Activated T-cell treated with anti-CD3 and anti-CD28 coated beads, Interleukin-2, amount 50 U/mL, for 72 hours (primary cell): ENCODE results near the gene TMEM187. TPM values are rescaled to one million over a fixed set of nuclear protein-coding genes. Genes with fewer than 3 reads are reported as not detected.
"Not testable (repeated sequence)": the region's sequence is repeated elsewhere in the genome, so short reads cannot be mapped to it uniquely, and the experiment has no call there.

Source experiments
- ATAC-seq, 2 donors: fragments of 150-1000 bp; cut with Tn5 transposase; replicated peaks in 1 of 2; 2 replicates each; pipeline ENCODE4 v1.10.0; 2021; ENCODE audit warnings: moderate library complexity in 2 of 2, mild to moderate bottlenecking in 1 of 2
- DNase-seq, 2 donors: peaks; one replicate each; pipeline ENCODE4 v3.0.0; 2021 to 2022; ENCODE audit warnings: mixed read lengths in 1 of 2
- H3K27ac Mint-ChIP-seq: one replicate; pipeline ENCODE4 v1.8.0; 2022; ENCODE audit warnings: mild to moderate bottlenecking, moderate library complexity, mixed read lengths
- H3K27me3 Mint-ChIP-seq: one replicate; pipeline ENCODE4 v1.8.0; 2022; ENCODE audit warnings: low read depth, mixed read lengths
- H3K36me3 Mint-ChIP-seq, 2 donors: one replicate each; pipeline ENCODE4 v1.8.0; 2022; ENCODE audit warnings: mixed read lengths in 2 of 2, mild to moderate bottlenecking in 1 of 2; ENCODE audit not compliant: insufficient read depth in 2 of 2
- H3K4me1 Mint-ChIP-seq: one replicate; pipeline ENCODE4 v1.8.0; 2022; ENCODE audit warnings: low read depth, mixed read lengths
- H3K4me3 Mint-ChIP-seq, 2 donors: one replicate each; pipeline ENCODE4 v1.8.0; 2022; ENCODE audit warnings: mild to moderate bottlenecking in 2 of 2, mixed read lengths in 2 of 2, moderate library complexity in 2 of 2
- H3K9me3 Mint-ChIP-seq, 2 donors: one replicate each; pipeline ENCODE4 v1.8.0; 2022; ENCODE audit warnings: mixed read lengths in 2 of 2
- total RNA-seq, 2 donors: library from RNA; stranded (reverse); gene quantifications; one replicate each; pipeline ENCODE4 v1.2.3, GENCODE V29; 2022

Gene TMEM187
- total RNA-seq, 2 donors from 2014 or later, result 9.1 to 9.8 TPM

DNA sequence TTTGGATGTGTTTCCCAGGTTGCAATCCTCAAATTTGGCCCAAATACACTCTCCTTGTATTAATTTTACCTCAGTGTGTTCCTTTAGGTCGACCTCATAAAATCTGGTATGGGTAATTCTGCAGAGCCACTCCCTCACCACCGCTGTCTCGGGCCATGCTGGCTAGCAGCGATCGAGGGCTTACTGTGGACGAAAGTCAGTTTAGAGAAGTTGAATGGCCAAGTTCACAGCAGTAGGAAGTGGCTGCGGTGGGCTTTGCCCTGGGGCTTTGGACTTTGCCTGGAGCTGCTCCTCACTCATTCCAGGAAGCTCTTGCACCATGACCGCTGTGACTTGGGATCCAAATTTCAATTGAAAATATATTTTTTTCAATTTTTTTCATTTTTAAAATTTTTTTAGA is 19.6 kb downstream of the TMEM187 start:
- Mint-ChIP-seq H3K9me3 (no peaks in the 10 kb centered on the region), H3K4me1 (peaks cover 11% of the 10 kb centered on the region), H3K36me3 (peaks cover 4% of the 10 kb centered on the region in 2 donors), H3K27ac (no peak overlapping the region), H3K4me3 (no peak overlapping the region), H3K27me3 (no peaks in the 10 kb centered on the region)
- no peak for DNase-seq
- ATAC-seq, result no peak

DNA sequence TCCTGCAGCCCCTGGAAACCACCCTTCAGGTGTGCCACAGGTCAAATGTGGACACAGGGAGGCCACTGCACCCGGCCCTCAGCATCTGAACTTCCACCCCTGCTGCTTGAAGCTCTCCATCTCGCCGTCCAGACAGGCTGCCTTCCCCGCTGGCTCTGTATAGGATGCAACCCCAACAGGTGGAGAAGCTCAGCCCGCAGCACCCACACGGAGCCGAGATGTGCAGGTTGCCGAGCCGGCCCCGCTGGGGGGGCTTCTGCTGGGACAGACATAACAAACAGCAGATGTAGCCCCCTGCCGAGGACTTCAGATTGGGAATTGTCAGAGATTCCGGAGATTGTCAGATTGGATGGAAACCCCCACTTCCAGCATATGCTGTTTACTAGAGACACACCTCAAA is 20.5 kb downstream of the TMEM187 start:
- Mint-ChIP-seq H3K4me3 (no peak overlapping the region), H3K27ac (no peak overlapping the region), H3K36me3 (peaks cover 4% of the 10 kb centered on the region in 2 donors), H3K9me3 (no peaks in the 10 kb centered on the region), H3K27me3 (no peaks in the 10 kb centered on the region), H3K4me1 (peaks cover 11% of the 10 kb centered on the region)
- ATAC-seq, result no peak
- DNase-seq, result no peak

DNA sequence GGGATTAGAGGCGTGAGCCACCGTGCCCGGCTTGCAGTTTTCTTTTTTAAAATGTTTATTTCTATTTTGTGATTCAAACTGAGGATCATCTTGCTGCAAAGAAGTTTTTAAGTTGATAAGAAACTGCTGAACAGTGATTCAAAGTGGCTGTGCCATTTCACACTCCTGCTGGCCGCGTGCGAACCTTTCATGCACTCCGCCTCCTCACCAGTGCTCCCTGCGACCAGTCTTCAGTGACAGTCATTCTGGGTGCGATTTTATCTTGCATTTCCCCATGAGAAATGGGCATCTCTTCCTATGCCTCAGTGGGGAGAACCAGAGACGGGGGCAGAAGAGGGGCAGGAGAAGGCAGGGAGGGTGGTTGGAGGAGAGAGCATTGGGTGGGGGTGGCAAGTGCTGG is 21.4 kb downstream of the TMEM187 start:
- DNase-seq (no peak), ATAC-seq (no peak)
- no peaks in the 10 kb centered on the region for H3K9me3 Mint-ChIP-seq
- peaks cover 4% of the 10 kb centered on the region in 2 donors for H3K36me3 Mint-ChIP-seq
- no peaks in the 10 kb centered on the region for H3K27me3 Mint-ChIP-seq
- H3K4me3 Mint-ChIP-seq, result no peak overlapping the region
- H3K27ac Mint-ChIP-seq, result no peak overlapping the region
- peaks cover 11% of the 10 kb centered on the region for H3K4me1 Mint-ChIP-seq

DNA sequence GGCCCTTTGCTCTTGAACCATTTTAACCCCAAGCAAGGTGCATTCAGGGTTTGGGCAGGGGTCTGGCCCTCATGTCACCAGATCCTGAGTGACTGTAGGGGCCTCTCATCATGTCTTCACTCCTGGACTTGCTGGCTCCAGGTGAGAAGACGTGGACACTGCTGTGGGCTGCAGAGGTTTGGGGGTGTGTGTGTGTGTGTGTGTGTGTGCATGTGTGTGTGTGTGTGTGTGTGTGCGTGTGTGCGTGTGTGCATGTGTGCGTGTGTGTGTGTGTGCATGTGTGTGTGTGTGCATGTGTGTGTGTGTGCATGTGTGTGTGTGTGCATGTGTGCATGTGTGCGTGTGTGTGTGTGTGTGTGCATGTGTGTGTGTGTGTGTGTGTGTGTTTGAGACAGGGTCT is 21.8 kb downstream of the TMEM187 start:
- H3K4me1 Mint-ChIP-seq, H3K4me3 Mint-ChIP-seq, DNase-seq, ATAC-seq, H3K36me3 Mint-ChIP-seq, H3K27me3 Mint-ChIP-seq, H3K9me3 Mint-ChIP-seq, H3K27ac Mint-ChIP-seq: not testable (repeated sequence)

DNA sequence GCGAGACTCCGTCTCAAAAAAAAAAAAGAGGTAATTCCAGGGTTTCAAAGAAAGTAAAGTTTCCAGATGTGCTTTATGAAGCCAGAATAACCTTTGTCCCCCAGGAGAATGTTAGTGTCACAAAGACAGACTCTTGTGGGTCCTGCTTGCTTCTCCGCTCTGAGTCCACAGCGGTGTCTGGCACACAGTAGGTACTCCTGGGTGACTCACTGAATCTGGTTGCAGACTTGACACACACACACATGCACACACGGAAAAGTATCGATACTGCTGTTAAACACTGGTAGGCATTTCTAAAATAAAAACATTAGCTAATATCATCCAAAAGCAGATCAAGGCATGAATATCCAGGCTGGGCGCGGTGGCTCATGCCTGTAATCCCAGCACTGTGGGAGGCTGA is 22.9 kb downstream of the TMEM187 start:
- H3K27me3 Mint-ChIP-seq, result no peaks in the 10 kb centered on the region
- ATAC-seq (no peak), DNase-seq (no peak)
- H3K4me1 Mint-ChIP-seq, result no peaks in the 10 kb centered on the region
- H3K4me3 Mint-ChIP-seq, result no peak overlapping the region
- H3K9me3 Mint-ChIP-seq, result no peaks in the 10 kb centered on the region
- H3K36me3 Mint-ChIP-seq, result peaks cover 4% of the 10 kb centered on the region in 2 donors
- H3K27ac Mint-ChIP-seq, result no peak overlapping the region

DNA sequence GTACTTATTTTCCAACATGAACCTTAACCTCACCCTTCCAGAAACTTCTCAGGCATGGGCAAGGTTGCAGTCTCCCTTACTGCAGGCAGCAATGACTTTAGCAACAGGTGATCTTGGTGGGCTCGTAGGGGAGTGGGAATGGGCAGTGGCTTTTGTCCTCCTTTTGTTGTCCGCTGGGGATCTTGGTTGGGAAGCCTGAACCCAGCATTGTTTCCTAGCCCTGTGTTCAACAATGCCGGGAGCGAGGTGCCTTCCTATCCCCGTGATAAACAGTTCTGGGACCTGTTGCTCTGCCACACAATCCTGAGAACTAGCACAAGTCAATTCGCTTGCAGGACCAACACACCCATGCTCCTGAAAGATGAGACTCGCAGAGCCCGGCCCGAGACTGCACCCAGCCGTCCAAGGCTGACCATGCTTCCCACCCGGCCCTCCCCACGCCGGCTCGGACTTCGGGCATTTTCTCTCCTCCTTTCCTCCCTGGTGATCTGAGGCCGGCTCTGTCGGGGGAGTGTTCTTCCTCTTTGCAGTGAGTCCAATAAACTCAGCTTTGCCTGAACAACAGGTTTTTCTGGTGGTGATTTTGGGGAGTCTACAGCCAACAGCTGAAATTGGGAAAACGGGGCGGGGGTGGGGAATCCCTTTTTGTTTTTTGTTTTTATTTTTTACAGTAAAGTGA is 26.9 kb downstream of the TMEM187 start:
- H3K27me3 Mint-ChIP-seq, result peaks cover 11% of the 10 kb centered on the region
- peaks cover 13% of the 10 kb centered on the region for H3K4me1 Mint-ChIP-seq
- ATAC-seq, result no peak
- H3K27ac Mint-ChIP-seq, result no peak overlapping the region
- H3K9me3 Mint-ChIP-seq, result no peaks in the 10 kb centered on the region
- peaks cover 0 to 1% of the 10 kb centered on the region in 2 donors for H3K36me3 Mint-ChIP-seq
- DNase-seq, result no peak
- H3K4me3 Mint-ChIP-seq, result no peak overlapping the region

DNA sequence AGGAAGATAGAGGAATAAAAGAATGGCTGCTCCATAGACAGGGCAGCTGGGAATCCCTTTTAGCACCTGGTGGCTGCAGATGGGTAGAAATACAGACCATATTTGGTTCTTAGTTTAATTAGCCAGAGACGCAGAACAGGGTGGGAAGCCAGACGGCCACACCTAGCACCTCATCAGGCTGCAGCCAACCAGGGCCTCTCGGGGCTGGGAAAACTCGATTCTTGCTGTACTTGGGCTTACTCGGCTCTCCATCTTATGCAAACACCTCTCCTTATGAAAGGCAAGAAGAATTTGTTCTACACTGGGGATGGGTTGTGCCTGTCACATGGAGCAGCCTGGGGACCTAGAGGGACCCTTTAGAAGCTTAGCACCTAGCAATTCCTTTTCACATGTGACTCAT is 27.5 kb downstream of the TMEM187 start:
- Mint-ChIP-seq H3K4me3 (no peak overlapping the region), H3K36me3 (peaks cover 0 to 1% of the 10 kb centered on the region in 2 donors), H3K9me3 (no peaks in the 10 kb centered on the region), H3K27me3 (peaks cover 11% of the 10 kb centered on the region), H3K27ac (no peak overlapping the region), H3K4me1 (peaks cover 13% of the 10 kb centered on the region)
- DNase-seq, result no peak
- ATAC-seq, result no peak

DNA sequence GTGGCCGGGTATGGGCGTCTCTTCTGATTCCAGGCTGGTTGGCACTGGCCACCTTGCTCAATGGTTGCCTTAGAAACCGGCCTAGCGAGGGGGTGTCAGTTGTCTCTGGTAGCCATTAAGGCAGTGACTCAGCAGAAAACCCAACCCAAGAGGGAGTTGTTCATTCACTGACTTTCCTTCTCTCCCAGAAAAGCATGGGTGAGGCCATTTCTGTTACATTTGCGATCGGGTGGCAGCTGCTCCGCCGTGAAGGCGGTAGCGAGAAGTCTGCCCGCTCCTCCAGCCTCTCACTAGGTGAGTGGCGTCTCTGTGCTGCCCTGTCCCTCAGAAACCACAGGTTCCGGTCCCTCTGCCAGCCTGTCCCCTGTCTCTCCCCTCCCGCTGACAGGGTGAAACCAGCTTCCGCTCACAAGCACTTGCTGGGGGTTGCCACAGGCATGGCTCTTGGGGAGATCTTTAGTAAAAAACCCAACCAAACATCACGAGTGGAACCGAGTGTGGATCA is 29.7 kb downstream of the TMEM187 start:
- DNase-seq (peak; percentile 60 to 64), ATAC-seq (peak; percentile 91 to 97)
- Mint-ChIP-seq H3K27me3 (peaks cover 20% of the 10 kb centered on the region), H3K9me3 (no peaks in the 10 kb centered on the region), H3K36me3 (peaks cover 0 to 1% of the 10 kb centered on the region in 2 donors), H3K4me1 (peaks cover 13% of the 10 kb centered on the region), H3K4me3 (peak overlapping the region; percentile 73 to 81), H3K27ac (peak overlapping the region; percentile 90)

DNA sequence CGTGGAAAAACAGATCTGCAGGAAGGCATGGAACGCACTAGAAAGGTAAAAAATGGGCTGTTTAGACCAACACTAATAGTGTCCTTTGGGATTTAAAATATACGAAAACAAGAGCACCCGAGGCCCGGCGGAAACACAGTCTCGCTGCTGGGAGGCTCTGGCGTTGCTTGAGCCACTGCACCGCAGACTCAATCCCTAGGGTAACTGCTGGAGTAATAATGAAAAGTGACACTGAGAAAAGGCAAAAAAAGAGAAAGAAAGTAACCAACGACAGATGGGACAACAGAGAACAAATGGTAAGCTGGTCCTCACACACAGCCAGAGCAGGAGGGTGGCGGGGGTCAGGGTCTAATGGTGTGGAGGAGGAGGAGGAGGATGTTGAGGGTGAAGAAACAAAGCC is 31.8 kb downstream of the TMEM187 start:
- DNase-seq, result no peak
- Mint-ChIP-seq H3K27me3 (peaks cover 34% of the 10 kb centered on the region), H3K4me1 (peaks cover 19% of the 10 kb centered on the region), H3K4me3 (no peak overlapping the region), H3K9me3 (no peaks in the 10 kb centered on the region), H3K27ac (peak overlapping the region; percentile 76), H3K36me3 (peaks cover 4 to 5% of the 10 kb centered on the region in 2 donors)
- ATAC-seq, result no peak

DNA sequence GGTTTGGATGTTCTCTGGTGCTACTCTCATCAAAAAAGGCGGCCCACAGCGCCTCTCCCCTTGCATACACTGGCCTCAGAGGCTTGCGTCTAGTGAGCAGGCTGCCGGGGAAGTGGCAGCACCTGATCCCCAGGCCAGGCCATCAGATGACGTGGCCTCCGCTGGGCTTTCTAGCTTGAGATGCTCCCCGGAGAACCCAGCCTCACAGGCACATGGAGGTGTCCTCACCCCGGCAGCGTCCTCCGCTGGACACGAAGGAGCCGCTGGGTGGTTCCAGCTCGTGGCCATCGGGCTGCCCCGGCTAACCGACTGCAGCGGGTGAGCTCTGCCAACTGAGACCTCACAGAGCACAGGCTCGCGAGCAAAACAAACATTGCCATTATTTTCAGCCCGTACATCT is 34.4 kb downstream of the TMEM187 start:
- Mint-ChIP-seq H3K36me3 (peaks cover 5 to 8% of the 10 kb centered on the region in 2 donors), H3K27me3 (peaks cover 34% of the 10 kb centered on the region), H3K9me3 (no peaks in the 10 kb centered on the region), H3K4me3 (no peak overlapping the region), H3K4me1 (peaks cover 15% of the 10 kb centered on the region), H3K27ac (no peak overlapping the region)
- DNase-seq (no peak), ATAC-seq (no peak)

DNA sequence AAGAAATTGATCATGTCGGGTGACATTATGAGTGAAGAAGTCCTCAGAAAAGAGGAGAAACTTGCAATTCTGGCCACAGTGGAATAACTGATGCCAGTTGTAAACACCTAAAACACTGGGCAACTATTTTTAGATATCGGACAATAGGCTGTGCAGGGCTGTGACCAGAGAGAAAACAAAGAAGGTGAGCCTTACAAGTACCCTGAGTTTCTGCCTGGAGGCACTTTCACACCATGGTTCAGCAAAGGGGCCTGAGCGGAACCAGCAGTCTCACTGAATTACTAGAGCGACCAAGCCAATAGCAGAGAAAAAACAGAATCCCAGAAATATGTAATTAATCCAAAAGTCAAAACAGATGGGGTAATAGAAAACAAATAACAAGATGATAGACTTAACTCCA is 36.0 kb downstream of the TMEM187 start:
- DNase-seq (no peak), ATAC-seq (no peak)
- Mint-ChIP-seq H3K36me3 (peaks cover 5 to 8% of the 10 kb centered on the region in 2 donors), H3K27ac (peak overlapping the region; percentile 42), H3K9me3 (no peaks in the 10 kb centered on the region), H3K4me1 (peaks cover 6% of the 10 kb centered on the region), H3K4me3 (no peak overlapping the region), H3K27me3 (peaks cover 33% of the 10 kb centered on the region)

DNA sequence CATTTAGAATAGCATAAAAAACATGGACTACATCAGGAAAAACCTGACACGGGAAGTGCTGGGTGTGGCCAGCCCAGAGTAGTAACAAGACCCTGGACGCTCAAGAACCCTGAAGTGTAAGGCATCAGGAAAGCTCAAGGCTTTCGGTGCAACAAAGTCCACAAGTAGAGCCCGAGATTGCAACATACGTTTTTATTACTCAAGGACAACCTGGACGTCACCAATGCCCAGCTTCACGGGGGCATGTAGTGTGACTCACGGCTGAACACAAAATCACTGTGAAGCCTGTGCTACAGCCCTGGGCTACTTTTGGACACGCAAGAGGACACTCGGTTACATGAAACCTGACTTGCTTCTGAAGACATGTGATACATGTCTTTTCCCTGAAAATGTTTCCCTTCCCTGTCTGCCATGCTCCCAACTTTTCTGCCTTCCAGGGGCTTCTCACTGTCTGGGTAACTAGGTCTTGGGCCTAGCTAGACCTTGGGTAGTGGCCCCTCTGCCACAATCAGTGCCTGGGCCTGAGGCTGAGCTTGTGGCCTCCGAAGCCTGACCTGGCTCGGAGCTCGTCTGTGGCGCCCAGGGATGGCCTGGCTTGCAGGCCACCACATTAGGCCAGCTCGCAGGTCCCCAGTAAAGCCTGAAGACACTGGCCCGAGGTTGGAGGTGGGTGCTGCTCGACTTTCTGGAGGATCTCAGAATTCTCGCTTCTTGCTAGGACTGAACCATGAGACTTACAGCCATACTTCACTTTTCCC is 38.0 kb downstream of the TMEM187 start:
- H3K4me1 Mint-ChIP-seq, result peaks cover 16% of the 10 kb centered on the region

More for the DNA sequence above, 38.0 kb downstream of the TMEM187 start:
- DNase-seq (no peak), ATAC-seq (no peak)
- H3K36me3 Mint-ChIP-seq, result peaks cover 4 to 12% of the 10 kb centered on the region in 2 donors
- no peaks in the 10 kb centered on the region for H3K9me3 Mint-ChIP-seq
- no peak overlapping the region for H3K4me3 Mint-ChIP-seq
- H3K27ac Mint-ChIP-seq, result no peak overlapping the region
- H3K27me3 Mint-ChIP-seq, result peaks cover 23% of the 10 kb centered on the region
